Dermis microvascular lymphatic vessel endothelial cell (primary cell): ENCODE measurements around the gene PLAGL2. TPM values are rescaled to one million over a fixed set of nuclear protein-coding genes. Genes with fewer than 3 reads are reported as not detected.
"Not testable (repeated sequence)": the region's sequence is repeated elsewhere in the genome, so short reads cannot be mapped to it uniquely, and the experiment has no call there.

Experiments
- DNase-seq, 2 donors: peaks; one replicate each; pipeline versions ENCODE4 v3.0.0 to v3.0.0-alpha.2; 2010; ENCODE audit warnings: low read depth in 2 of 2
- total RNA-seq: library from RNA; depleted of rRNA; stranded (reverse); fragments of >200 nt; gene quantifications from 2 replicates; pipeline ENCODE4 v1.2.1, GENCODE V29; 2014

Gene PLAGL2
- total RNA-seq, 1 donor from 2014 or later, result 2.3 TPM

DNA sequence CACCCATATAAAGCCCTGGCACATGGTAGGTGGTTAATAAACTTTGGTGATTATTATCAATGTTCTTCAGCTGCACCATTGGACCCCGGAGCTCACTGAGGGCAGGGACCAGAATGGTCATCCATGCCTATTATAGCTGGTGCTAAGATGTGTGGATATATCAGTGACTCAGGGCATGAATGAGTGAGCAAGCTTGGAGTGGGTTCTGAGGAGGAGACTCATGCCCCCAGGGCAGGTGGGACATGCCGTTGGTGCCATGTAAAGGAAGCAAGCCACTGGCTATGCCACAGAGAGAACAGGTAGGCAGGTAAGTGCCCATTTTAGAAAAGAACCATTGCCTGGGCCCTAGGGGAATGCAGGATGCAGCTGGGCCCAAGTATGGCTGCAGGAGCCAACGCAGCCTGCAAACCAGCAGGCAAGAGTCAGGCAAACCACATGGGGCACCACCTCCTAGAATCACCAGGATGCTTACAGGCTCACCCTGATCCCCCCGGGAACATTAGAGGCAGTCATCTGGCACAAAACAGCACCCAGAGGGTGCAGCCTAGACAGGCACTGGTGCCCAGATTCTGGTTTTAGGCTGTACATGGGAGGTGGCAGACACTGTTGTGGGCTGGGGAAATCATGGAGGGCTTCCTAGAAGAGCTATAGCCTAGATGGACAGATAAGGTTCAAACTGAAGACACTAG, 23.5 kb downstream of the PLAGL2 start:
- DNase-seq, result no peak

DNA sequence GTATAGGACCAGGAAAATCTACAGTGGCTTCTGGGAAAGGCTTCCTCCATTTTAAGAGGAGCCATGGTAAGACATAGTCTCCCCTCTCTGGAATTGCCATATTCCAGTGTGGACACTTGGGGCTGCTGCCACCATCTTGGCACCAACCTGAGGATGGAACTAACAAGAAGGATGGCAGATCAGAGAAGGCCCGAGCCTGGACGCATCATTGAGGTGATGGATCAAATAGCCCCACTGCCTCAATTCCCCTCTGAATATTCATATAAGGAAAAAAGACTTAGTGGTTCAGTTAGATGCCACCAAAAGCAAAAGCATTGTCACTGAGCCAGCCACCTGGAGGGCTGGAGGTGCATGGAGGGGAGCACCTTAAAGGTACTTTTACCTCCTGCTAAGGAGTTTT, 25.9 kb downstream of the PLAGL2 start:
- DNase-seq, result no peak

DNA sequence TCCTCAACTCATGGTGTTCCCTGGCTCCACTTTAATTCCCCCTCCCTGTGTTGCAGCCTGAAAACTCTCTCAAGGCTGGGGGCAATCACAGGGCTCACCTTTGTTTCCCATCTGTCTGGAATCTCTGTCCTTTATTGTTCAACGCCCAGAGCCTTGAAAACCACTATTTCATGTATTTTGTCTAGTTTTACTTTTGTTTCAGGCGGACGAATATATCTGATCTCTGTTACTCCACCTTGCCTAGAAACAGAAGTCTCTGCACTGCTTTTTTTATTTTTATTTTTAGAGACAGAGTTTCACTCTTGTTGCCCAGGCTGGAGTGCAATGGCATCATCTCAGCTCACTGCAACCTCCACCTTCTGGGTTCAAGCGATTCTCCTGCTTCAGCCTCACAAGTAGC, 27.6 kb downstream of the PLAGL2 start:
- DNase-seq, result no peak

DNA sequence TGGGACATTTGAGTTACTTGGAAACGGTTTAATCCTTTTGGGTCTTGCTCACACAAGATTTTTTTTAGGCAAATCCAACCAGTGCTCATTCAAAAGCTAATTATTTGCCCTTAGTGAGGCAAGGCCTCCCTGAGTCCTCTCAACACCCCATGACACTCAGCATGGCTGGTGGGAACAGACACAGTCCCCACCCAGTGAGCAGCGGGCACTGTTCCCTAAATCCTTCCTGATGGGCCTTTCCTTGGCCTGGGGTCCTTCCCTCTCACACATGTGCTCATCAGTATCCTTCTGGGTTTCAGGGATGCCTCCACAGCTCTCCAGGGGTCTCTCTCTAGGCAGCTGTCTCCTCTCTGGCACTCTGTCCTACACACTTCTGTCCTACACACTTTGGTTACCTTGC, 28.0 kb downstream of the PLAGL2 start:
- no peak for DNase-seq

DNA sequence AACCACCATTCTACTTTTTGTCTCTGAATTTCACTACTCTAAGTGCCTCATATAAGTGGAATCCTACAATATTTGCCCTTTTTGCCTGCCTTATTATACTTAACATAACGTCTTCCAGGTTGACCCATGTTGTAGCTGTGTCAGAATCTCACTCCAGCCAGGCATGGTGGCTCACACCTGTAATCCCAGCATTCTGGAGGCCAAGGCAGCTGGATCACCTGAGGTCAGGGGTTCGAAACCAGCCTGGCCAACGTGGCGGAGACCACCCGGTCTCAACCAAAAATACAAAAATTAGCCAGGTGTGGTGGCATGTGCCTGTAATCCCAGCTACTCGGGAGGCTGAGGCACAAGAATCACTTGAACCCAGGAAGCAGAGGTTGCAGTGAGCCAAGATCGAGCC, 29.8 kb downstream of the PLAGL2 start:
- not testable (repeated sequence) for DNase-seq

DNA sequence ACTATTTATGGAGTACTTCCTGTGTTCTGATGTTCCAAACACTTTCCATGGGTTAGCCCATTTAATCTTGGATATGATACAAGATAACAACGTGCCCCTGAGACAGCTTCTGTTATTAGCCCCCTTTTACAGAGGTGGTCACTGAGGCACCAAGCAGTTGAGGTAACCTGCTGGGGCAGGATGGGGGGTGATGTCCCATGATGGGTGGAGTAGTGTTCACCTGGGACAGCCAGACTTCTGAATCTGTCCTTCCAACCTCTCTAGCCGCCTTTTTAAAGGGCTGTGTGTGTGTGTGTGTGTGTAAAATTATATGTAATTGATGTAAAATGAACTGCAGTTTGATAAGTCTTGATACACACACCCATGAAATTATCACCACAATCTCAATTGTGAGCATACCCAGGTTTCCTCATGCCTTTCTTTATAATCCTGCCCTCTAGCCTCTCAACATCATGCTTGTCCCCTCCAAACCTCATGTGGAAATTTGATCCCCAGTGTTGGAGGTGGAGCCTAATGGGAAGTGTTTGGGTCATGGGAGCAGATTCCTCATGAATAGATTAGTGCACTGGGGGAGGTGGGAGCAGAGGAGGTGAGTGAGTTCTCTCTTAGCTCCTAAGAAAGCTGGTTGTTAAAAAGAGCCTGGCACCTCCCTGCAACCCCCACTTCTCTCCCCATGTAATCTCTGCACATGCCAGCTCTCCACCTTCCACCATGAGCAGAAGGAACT, 39.2 kb downstream of the PLAGL2 start:
- DNase-seq, result peak in 1 of 2 donors; percentile 22

DNA sequence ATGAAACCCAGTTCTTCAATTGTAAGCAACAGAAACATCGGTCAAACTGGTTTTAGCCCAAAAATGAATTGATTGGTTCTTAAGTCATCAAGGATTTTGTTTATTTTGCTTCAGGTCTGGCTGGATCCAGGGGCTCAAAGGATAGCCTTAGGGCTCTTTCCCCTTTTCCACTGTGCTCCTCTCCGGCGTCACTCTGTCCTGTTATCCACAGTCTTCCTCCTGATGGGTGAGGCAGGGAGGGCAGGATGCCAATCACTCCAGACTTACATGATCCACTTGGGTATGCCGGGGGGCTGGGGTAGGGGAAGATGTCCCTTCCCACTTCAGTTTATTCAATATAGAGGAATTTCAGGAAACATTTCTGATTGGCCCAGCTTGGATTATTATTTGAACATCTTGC, 40.0 kb downstream of the PLAGL2 start:
- no peak for DNase-seq

DNA sequence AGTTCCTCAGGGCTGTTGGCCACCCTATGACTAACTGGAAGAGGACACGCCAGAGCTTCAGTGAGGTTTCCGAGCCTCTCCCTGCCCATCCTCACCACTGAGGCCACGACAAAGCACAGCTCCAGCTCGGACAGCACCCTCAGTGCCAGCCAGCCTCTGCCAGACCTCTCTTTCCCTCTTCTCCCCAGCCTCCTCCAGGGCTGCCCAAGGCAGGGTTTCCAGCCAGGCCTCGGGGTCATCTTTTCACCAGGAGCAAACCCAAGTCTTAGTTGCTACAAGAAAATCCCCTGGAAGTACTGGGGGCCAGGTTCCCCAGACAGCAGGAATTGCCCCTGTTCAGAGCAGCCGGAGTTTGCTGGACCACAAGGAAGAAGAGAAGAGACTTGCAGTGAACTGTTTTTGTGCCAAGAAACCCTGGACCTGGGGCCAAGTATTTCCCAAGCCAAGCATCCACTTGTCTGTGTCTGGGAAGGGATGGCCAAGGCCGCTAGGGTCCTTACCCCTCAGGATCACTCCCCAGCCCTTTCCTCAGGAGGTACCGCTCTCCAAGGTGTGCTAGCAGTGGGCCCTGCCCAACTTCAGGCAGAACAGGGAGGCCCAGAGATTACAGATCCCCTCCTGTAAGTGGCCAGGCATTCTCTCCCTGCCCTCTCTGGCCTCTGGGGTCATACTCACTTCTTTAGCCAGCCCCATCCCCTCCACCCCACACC, 41.6 kb downstream of the PLAGL2 start:
- no peak for DNase-seq

DNA sequence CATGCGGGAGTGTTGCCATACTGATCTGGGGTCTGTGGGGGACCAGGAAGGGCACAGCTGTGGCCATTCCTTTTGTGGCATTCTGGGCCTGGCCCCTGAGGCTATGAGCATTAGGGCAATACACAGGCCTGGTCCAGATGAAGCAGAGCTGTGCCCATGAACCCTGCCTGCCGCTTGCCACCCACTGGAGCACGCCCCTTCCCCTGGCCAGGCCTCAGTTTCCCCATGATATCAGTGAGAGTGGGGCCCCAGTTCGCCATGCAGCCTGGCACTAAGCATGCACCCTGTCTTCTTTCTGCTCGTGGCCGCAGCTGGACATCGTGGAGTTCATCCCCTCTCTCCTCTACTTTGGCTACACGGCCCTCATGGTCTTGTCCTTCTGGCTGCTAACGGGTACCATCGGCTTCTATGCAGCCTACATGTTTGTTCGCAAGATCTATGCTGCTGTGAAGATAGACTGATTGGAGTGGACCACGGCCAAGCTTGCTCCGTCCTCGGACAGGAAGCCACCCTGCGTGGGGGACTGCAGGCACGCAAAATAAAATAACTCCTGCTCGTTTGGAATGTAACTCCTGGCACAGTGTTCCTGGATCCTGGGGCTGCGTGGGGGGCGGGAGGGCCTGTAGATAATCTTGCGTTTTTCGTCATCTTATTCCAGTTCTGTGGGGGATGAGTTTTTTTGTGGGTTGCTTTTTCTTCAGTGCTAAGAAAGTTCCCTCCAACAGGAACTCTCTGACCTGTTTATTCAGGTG, 42.4 kb downstream of the PLAGL2 start:
- DNase-seq, result no peak

DNA sequence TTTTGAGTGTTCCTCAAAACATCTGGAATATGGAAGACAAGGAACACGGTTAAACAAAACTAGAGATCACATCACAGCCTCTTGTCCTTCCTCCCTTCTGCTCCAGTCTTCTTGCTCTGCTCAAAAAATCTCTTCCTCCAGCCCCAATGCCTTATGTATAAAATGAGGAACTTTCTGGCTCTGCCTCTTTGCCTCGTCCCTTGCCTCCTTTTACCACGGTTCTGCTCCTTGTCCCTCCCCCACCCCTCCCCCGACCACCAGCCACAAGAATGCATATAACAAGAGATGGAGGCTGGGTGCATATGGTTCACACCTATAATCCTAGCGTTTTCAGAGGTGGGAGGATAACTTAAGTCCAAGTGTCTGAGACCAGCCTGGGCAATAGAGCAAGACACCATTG, 43.6 kb downstream of the PLAGL2 start:
- DNase-seq, result no peak

DNA sequence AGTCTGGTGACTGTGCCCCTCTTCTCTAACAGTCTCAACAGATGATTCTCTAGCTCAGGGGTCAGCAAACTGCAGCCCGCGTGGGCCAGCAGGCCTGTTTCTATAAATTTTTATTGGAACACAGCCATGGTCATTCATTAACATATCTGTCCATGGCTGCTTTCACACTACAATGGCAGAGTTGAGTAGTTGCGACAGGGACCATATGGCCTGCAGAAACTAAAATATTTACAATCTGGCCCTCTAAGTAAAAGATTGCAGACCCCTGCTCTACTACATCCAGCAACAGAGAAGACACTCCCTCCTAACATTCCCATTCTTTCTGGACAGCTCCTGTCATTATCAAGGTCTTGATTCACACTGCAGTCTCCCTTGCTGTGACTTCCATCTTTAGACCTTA, 45.2 kb downstream of the PLAGL2 start:
- DNase-seq, result no peak

DNA sequence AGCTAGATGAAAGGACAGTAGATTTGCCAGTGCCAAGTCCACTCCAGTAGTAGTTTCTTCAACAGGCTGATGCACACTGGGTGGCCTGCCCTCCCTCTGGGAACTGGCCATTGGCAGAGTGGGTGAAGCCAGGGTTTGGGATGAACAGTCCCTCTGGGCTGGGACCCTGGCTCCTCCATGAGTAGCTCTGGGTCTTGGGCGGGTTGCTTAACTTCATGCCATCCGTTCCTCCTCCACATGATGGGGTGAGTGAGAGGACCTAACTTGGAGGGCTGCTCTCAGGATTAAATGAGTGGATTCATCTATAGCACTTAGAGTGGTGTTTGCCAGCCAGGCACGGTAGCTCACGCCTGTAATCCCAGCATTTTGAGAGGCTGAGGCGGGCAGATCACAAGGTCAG, 47.2 kb downstream of the PLAGL2 start:
- no peak for DNase-seq

DNA sequence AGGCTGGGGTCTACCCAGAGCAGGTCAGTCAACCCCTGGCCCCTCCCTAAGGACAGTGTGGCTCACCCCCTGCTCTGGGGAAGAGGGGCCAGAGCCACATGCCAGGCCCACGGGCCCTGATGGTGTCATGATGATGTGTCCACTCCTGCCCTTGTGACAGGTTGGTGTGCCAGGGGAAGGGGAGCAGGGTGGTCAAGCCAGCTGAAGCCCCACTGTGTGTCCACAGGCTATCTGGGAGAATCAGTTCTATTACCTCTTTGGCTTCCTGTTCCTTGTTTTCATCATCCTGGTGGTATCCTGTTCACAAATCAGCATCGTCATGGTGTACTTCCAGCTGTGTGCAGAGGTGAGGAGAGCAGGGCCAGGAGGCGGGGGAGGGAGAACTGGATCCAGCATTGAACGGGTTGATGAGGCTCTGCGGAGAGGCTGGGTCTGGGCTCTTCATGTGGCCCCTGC, 47.7 kb downstream of the PLAGL2 start:
- no peak for DNase-seq

DNA sequence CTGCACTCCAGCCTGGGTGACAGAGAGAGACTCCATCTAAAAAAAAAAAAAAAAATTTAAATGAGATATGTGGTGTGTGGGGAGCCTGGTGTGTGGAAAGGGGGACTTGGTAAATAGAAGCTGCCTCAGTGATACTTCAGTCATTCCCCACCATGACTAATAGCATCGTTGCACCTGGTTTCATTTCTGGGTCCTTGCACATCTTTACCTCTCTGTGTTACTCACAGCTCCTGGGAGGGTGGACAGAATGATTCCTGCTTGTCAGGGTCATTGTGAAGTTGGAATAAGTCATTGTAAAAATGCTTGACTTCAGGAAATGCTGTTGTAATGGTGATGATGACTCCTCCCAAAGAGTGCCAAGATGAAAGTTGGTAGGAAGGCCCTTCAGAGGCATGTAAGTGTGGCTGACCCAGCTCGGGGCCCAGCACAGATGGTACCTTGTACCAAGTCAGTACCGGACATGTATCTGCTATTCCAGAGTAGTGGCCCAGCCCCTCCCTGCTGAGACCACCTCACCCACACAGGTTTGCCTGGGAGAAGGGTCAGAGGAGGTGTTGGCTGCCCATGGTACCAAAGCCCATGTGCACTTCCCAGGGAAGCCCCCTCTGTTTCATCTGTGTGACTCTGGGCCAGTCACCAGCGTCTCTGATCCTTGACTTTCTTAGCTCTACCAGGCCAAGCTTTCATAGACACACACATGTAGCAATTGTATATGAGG, 48.4 kb downstream of the PLAGL2 start:
- DNase-seq, result no peak

DNA sequence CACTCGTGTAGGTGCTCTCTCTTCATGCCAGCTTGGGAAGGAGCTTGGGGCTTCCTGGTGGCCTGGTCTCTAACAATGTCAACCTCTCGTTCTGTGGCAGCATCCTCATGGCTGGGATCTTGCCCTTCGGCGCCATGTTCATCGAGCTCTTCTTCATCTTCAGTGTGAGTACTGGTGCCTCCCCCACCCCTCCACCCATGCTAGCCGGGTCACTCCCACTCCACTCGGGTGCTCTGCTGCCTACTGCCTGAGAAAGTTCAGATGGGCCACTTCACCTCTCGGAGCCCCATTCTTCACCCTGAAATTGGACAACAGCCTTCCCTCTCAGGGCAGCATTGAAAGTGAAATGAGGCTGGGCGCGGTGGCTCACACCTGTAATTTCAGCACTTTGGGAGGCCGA, 49.2 kb downstream of the PLAGL2 start:
- no peak for DNase-seq

DNA sequence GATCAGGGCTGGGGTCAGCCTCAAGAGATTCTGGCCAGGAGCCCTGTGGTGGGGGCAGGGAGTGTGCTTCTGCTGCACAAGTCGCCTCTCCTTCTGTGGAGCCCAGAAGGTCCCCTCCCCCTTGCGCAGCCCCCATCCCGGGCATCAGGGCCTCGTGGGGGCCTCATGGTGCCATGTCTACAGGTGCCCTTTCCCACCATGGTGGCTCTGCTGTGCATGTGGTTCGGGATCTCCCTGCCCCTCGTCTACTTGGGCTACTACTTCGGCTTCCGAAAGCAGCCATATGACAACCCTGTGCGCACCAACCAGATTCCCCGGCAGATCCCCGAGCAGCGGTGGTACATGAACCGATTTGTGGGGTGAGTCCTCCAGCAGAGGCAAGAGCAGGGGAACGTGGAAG, 49.9 kb downstream of the PLAGL2 start:
- no peak for DNase-seq

DNA sequence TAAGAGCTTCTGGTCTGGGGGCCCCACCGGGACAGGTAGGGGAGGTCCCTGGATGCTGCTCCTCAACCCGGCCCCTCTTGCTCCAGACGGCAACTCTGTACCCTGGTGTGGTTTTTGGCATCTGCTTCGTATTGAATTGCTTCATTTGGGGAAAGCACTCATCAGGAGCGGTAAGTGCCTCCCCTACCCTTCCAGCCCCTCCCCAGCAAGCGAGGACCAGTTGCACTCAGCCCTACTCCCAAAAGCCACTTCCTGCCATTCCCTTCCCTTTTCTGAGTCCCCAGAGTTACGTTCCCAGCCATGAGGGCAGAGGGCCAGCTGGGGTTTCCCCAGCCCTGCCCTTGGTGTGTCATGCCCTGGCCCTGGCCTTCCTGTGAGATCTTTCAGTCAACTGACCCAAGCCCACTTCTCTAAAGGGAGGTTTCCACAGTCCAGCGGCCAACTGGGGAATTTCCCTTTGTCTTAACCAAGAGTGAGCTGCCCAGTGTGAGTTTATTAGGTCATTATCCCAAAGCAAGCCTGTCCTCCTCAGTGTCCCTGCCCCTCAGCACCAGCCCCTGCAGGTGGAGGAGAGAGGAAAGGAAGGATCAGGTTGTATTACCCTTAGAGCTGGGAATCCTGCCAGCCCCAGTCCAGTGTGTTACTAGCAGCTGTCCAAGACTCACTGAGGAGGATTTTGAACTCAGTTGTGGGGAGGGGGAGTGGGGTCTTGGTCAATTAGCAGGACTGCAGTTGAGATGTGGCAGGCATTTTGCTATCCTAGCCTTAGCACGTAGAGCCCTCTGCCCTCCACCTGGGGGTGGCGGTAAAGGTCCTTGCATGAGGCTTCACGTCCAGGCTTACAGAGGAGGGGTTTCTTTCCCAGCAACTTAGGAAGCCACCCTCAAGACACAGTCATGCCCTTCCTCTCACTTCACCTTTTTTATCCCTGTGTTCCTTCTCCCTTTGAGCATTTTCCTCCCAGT, 52.2 kb downstream of the PLAGL2 start:
- peak; percentile 84 to 90 for DNase-seq

DNA sequence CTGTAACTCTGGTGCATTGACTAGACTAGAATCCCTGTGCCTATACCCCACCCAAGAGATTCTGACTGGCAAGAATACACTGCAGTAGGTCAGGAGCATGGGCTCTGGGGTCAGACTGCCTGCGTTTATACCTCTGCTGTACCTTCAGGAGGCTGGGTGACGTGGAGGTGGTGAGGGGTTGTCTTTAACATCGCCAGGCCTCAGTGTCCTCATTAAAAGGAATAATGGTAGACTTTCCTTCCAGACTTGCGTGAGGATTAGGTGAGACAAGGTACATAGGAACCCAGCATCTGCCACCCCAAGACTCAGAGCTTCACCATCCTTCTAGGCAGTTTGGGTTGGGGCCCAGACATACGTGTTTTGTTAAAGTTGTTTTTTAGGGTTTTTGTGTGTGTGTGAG, 53.8 kb downstream of the PLAGL2 start:
- DNase-seq, result no peak

DNA sequence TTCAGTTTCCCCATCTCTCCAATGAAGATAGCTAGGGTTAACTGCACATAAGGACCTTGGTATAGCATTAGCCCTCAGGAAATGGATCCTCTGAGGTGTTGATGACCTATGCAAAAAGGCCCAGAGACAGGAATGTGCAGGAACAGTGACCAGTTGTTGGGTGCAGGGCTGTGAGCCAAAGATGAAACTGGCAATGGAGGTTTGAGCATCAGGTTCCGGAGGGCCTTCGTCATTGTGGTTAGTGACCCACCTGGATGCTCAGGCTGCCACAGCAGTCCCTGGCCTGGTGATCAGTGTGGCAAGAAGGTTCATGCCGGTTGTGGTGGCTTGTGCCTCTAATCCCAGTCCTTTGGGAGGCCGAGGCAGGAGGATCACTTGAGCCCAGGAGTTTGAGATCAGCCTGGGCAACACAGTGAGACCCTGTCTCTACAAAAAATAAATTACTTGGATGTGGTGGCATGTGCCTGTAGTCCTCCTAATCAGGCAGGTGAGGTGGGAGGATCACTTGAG, 54.3 kb downstream of the PLAGL2 start:
- peak in 1 of 2 donors; percentile 15 for DNase-seq
